ENCODE measurements around the gene MEIS2.

DNA sequence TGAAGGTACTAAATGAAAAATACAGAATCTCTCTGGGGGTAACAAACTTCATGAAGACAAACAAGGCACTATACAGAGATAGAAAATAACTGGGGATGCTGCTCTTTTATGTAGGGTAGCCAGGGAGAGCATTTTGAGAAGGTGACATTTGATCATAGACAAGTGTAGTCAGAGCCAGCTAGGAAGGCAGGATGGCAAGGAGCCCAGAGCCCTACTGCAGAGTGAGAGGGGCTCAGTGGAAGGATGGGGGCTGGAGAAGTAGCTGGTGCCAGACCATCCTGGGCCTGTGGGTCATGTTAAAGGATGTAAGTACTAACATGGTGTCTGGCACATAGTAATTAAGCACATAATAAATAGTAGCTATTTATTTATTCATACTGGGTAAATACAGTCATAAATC, 133.6 kb downstream of the MEIS2 start:
- TF ChIP-seq, protein P1, sequence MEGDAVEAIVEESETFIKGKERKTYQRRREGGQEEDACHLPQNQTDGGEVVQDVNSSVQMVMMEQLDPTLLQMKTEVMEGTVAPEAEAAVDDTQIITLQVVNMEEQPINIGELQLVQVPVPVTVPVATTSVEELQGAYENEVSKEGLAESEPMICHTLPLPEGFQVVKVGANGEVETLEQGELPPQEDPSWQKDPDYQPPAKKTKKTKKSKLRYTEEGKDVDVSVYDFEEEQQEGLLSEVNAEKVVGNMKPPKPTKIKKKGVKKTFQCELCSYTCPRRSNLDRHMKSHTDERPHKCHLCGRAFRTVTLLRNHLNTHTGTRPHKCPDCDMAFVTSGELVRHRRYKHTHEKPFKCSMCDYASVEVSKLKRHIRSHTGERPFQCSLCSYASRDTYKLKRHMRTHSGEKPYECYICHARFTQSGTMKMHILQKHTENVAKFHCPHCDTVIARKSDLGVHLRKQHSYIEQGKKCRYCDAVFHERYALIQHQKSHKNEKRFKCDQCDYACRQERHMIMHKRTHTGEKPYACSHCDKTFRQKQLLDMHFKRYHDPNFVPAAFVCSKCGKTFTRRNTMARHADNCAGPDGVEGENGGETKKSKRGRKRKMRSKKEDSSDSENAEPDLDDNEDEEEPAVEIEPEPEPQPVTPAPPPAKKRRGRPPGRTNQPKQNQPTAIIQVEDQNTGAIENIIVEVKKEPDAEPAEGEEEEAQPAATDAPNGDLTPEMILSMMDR (CRISPR knock-in tag; IDR thresholded peaks at IDR 0.05) = no peak
- TF ChIP-seq FOXA1 (IDR thresholded peaks at IDR 0.05) (no peak), FOXA1 (CRISPR knock-in tag; IDR thresholded peaks at IDR 0.05) (no peak), TAF1 (CRISPR knock-in tag; IDR thresholded peaks at IDR 0.05) (no peak), CEBPB (IDR thresholded peaks at IDR 0.05; ENCODE audit: borderline replicate concordance, low read depth, low read length) (no peak), ZNF282 (IDR thresholded peaks at IDR 0.05; ENCODE audit: partially characterized antibody) (no peak), ZNF263 (CRISPR knock-in tag; IDR thresholded peaks at IDR 0.05) (no peak), ZNF24 (IDR thresholded peaks at IDR 0.05) (no peak), ZNF331 (CRISPR knock-in tag; IDR thresholded peaks at IDR 0.05) (no peak)
- TF ChIP-seq, protein P2, sequence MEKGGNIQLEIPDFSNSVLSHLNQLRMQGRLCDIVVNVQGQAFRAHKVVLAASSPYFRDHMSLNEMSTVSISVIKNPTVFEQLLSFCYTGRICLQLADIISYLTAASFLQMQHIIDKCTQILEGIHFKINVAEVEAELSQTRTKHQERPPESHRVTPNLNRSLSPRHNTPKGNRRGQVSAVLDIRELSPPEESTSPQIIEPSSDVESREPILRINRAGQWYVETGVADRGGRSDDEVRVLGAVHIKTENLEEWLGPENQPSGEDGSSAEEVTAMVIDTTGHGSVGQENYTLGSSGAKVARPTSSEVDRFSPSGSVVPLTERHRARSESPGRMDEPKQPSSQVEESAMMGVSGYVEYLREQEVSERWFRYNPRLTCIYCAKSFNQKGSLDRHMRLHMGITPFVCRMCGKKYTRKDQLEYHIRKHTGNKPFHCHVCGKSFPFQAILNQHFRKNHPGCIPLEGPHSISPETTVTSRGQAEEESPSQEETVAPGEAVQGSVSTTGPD (CRISPR knock-in tag; IDR thresholded peaks at IDR 0.05) = no peak

All from HepG2 (cell line).